HFF-Myc (cell line): ENCODE data around the gene TULP4.

Experiments used
- DNase-seq: peaks from one replicate; pipeline ENCODE4 v3.0.0-alpha.2; 2011; ENCODE audit warnings: low read depth; ENCODE audit errors: extremely low read depth
- H3K4me3 ChIP-seq: replicated peaks from 2 replicates; pipeline ENCODE4 v1.5.1; 2011; ENCODE audit warnings: low read depth, mild to moderate bottlenecking, control low read depth, low read length
- TF ChIP-seq, protein P1 (sequence below): IDR thresholded peaks from 2 replicates; pipeline ENCODE4 v1.5.1; 2012; ENCODE audit warnings: mild to moderate bottlenecking, low read depth, low read length, control low read depth; ENCODE audit errors: missing control alignments

The TULP4 gene

DNA sequence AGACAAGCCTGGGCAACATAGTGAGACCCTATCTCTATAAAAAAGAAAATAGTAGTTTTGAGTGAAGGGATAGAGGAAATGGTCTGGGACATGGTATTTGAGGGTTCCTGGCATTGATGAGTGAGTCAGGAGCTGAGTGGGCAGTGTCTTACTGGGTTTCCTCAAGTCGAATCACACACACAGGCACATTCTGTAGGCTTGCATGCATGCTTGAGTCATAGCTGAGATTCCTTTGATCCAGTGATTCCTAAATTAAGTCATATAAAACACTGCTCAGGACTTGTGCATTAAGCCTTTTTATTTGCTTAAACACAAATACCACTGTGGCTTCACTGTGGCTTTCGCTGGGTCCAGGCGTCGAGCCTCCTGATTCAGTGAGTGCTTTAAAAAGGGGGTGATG lies 175.8 kb downstream of the TULP4 start:
- no peak overlapping the region for H3K4me3 ChIP-seq
- TF ChIP-seq, protein P1, sequence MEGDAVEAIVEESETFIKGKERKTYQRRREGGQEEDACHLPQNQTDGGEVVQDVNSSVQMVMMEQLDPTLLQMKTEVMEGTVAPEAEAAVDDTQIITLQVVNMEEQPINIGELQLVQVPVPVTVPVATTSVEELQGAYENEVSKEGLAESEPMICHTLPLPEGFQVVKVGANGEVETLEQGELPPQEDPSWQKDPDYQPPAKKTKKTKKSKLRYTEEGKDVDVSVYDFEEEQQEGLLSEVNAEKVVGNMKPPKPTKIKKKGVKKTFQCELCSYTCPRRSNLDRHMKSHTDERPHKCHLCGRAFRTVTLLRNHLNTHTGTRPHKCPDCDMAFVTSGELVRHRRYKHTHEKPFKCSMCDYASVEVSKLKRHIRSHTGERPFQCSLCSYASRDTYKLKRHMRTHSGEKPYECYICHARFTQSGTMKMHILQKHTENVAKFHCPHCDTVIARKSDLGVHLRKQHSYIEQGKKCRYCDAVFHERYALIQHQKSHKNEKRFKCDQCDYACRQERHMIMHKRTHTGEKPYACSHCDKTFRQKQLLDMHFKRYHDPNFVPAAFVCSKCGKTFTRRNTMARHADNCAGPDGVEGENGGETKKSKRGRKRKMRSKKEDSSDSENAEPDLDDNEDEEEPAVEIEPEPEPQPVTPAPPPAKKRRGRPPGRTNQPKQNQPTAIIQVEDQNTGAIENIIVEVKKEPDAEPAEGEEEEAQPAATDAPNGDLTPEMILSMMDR: no peak
- peak; percentile 83 for DNase-seq

GRCh38 chr6:158489441-158489840 lies 177.2 kb downstream of the TULP4 start:
- no peak for DNase-seq
- TF ChIP-seq, protein P1: no peak
- no peak overlapping the region for H3K4me3 ChIP-seq

- DNase-seq: no peak
- no peak overlapping the region for H3K4me3 ChIP-seq
- TF ChIP-seq, protein P1: no peak
Measured at GRCh38 chr6:158492881-158493280, 180.6 kb downstream of the TULP4 start.

DNA sequence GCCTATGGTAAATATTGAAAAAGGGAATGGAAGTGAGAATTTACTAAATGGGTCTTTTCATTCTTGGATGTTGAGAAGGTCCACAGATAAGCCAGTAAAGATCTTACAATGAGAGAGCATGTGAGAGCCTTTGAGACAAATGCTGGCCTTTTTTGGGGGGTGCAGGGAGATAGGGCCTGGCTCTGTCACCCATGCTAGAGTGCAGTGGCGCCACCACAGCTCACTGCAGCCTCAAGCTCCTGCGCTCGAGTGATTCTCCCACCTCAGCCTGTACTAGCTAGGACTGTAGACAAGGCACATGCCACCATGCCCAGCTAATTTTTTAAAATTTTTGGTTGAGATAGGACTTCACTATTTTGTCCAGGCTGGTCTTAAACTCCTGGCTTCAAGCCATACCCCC lies 184.4 kb downstream of the TULP4 start:
- no peak for DNase-seq
- no peak overlapping the region for H3K4me3 ChIP-seq

DNA sequence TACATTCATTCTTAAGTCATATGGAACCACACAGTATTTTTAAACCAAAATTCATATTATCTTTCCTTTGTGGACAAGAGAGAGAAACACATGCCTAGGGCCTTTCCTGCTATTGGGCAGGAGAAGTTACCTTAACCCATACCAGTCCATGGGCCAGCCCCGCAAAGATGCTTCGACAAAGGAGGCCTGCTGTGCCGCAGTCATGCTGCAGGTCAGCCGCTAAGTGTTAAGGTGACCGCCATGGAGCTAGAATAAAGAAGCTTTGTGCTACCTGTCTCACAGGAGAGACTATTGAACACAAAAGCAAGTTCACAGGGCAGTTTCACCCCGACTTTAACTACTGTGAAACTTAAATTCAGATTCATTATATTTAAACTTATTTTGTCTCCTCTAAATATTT lies 185.4 kb downstream of the TULP4 start:
- no peak for DNase-seq
- TF ChIP-seq, protein P1: no peak
- no peak overlapping the region for H3K4me3 ChIP-seq

More for the DNA sequence above, 184.4 kb downstream of the TULP4 start:
- TF ChIP-seq, protein P1: no peak

DNA sequence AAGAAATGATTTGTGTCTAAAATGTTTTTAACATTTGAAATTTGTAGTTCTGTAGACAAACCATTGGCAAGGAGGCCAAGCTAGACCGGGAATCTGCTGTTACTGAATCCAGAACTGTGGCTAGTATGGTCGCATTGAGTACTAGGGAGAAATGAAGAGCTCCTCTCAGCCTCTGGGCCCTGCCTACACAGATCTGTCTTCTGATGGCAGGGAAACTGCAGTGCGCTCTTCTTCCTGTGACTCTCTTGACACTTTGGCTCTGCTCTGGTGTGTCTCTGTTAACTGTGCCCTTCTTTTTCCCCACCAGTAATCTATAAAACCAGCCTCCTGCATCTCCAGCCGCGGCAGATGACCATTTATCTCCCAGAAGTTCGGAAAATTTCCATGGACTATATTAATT lies 186.1 kb downstream of the TULP4 start:
- no peak for DNase-seq
- TF ChIP-seq, protein P1: no peak
- H3K4me3 ChIP-seq: no peak overlapping the region

- DNase-seq: no peak
- H3K4me3 ChIP-seq: no peak overlapping the region
- TF ChIP-seq, protein P1: no peak
Measured at GRCh38 chr6:158499601-158500000, 187.3 kb downstream of the TULP4 start.
